ENCODE data around the gene TPGS1. TPM values are rescaled to one million over a fixed set of nuclear protein-coding genes. Genes with fewer than 3 reads are reported as not detected.

TPGS1 gene
- total and polyA plus RNA-seq, 4 donors, result 12.2 to 32.7 (median 25.5) TPM

DNA sequence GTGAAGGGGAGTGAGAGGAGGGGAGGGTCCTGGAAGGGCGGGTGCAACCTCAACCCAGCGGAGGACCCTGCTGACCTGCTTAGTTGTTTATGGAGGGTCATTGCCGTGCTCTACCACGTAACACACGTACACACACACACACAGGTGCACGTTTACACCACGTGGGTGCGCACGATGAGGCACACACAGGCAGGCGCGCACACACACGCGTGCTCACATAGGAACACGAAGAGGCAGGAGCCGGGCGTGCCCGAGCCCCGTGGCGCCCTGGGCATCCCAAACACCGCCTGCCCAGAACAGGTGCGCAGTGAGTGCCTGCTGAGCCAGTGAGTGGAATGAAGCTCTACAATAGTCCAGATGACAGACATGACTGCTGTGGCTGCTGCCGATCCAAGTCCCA is 22.2 kb upstream of the TPGS1 start:
- no peak for ATAC-seq (ENCODE audit: insufficient read depth, low FRiP score)
- H3K27me3 ChIP-seq (ENCODE audit: control insufficient read depth in 3 of 3, insufficient read depth in 3 of 3, low read length in 2 of 3), result peaks cover 0 to 12% (median 0%) of the 10 kb centered on the region in 3 donors
- no peak for DNase-seq
- 82 to 86% methylated on average over 22 of the region's 22 CpGs for WGBS, 2 donors
- H3K4me1 ChIP-seq (ENCODE audit: control insufficient read depth in 5 of 5, insufficient read depth in 5 of 5, low read length in 5 of 5), result peaks cover 0 to 5% (median 0%) of the 10 kb centered on the region in 5 donors
- H3K36me3 ChIP-seq (ENCODE audit: control insufficient read depth in 4 of 4, insufficient read depth in 4 of 4, low read length in 4 of 4), result no peaks in the 10 kb centered on the region
- H3K9me3 ChIP-seq (ENCODE audit: control insufficient read depth in 4 of 4, insufficient read depth in 3 of 4, low read length in 3 of 4), result peaks cover 0 to 8% (median 3%) of the 10 kb centered on the region in 4 donors
- no peak overlapping the region for H3K9ac ChIP-seq (ENCODE audit: insufficient read depth in 1 of 2, low read length in 2 of 2)
- H3K27ac ChIP-seq (ENCODE audit: low read depth in 1 of 2, low read length in 1 of 2), result no peak overlapping the region
- TF ChIP-seq CTCF (IDR thresholded peaks at IDR 0.05; ENCODE audit: control extremely low read depth, extremely low read depth), result no peak
- H3K4me3 ChIP-seq, result no peak overlapping the region

DNA sequence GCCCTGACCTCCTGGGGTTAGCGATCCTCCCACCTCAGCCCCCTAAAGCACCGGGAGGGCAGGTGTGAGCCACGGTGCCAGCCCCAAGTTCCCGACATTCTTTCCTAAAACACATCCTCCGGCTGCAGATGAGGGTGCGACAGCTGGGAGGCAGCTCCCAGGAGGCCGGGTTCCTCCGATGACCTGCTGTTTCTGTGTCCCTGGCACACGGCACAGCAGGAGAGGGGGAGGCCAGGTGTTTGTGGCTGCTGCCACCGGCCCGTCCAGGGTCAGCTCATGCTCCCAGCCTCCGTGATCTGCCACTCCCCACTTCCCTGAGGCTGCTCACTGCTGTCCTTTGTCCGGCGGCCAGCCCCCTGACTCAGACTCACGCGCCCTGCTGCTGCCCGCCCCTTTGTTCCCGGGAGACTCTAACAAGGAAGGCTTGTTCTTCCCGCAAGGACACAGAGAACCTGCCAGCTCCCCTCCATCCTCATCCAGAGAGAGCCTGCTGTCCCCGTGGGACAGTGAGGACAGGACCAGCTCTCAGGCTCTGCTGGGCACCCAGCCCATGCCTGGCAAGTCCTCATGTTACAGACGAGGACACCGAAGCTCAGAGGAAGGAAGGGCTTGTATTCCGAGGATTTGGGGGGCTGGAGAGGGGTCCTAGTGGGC is 21.6 kb upstream of the TPGS1 start:
- no peak for TF ChIP-seq CTCF (IDR thresholded peaks at IDR 0.05; ENCODE audit: control extremely low read depth, extremely low read depth)
- 27 to 39% methylated on average over 23 of the region's 23 CpGs for WGBS, 2 donors
- peaks cover 0 to 3% (median under 1%) of the 10 kb centered on the region in 4 donors for H3K9me3 ChIP-seq (ENCODE audit: control insufficient read depth in 4 of 4, insufficient read depth in 3 of 4, low read length in 3 of 4)
- ATAC-seq (ENCODE audit: insufficient read depth, low FRiP score) (no peak), DNase-seq (no peak)
- peaks cover 0 to 4% (median 0%) of the 10 kb centered on the region in 5 donors for H3K4me1 ChIP-seq (ENCODE audit: control insufficient read depth in 5 of 5, insufficient read depth in 5 of 5, low read length in 5 of 5)
- H3K9ac ChIP-seq (ENCODE audit: insufficient read depth in 1 of 2, low read length in 2 of 2), result no peak overlapping the region
- no peak overlapping the region for H3K4me3 ChIP-seq
- no peak overlapping the region for H3K27ac ChIP-seq (ENCODE audit: low read depth in 1 of 2, low read length in 1 of 2)
- no peaks in the 10 kb centered on the region for H3K36me3 ChIP-seq (ENCODE audit: control insufficient read depth in 4 of 4, insufficient read depth in 4 of 4, low read length in 4 of 4)
- H3K27me3 ChIP-seq (ENCODE audit: control insufficient read depth in 3 of 3, insufficient read depth in 3 of 3, low read length in 2 of 3), result peaks cover 0 to 12% (median 0%) of the 10 kb centered on the region in 3 donors

DNA sequence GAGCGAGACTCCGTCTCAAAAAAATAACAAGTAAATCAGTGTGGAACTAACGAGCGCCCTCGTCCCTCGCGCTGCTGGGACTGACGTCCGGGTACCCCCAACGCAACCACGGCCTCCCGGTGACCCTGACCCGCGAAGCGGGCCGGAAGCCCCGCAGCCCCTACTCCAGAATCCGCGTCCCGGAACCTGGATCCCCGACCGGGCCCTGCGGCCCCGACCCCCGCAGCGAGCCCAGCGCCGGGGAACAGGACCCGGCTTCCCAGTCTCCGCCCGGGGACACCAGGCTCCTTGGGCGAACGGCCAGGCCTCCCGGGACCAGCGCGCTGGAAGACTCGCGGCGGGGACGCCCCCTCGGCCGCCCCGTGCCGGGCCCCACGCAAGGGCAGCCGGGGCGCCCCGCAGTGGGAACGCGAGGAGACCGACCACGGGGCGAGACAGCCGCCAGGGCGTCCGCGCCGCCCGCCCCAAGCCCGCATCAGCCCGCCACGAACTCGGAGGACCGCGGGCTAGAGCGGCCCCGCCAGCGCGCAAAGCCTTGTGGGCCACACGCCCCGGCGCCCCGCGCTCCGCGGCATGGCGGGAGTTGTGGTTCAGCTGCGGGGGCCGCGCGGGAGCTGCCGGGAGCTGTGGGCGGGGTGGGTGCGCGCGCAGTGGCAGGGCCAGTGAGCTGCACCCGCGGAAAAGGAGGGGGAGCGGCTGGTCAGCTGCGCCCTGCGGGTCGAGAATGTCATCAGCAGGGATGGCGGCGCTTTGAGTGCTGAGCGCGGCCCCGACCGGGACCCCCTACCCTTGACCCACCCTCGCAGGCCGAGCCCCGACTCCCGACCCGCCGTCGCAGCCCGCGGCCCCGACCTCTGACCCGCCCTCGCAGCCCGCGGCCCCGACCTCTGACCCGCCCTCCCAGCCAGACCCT is 18.5 kb upstream of the TPGS1 start:
- H3K4me1 ChIP-seq (ENCODE audit: control insufficient read depth in 5 of 5, insufficient read depth in 5 of 5, low read length in 5 of 5), result peaks cover 0 to 4% (median 0%) of the 10 kb centered on the region in 5 donors
- peak overlapping the region; percentile 23 to 63 for H3K9ac ChIP-seq (ENCODE audit: insufficient read depth in 1 of 2, low read length in 2 of 2)
- DNase-seq (peak; percentile 95 to 98 (median 96)), ATAC-seq (ENCODE audit: insufficient read depth, low FRiP score) (peak; percentile 96)
- H3K27me3 ChIP-seq (ENCODE audit: control insufficient read depth in 3 of 3, insufficient read depth in 3 of 3, low read length in 2 of 3), result peaks cover 0 to 12% (median 0%) of the 10 kb centered on the region in 3 donors
- H3K4me3 ChIP-seq, result peak overlapping the region; percentile 92
- no peak for TF ChIP-seq CTCF (IDR thresholded peaks at IDR 0.05; ENCODE audit: control extremely low read depth, extremely low read depth)
- 1% methylated on average over 99 to 114 of the region's 114 CpGs for WGBS, 2 donors
- no peaks in the 10 kb centered on the region for H3K9me3 ChIP-seq (ENCODE audit: control insufficient read depth in 4 of 4, insufficient read depth in 3 of 4, low read length in 3 of 4)
- peak overlapping the region; percentile 92 to 97 for H3K27ac ChIP-seq (ENCODE audit: low read depth in 1 of 2, low read length in 1 of 2)
- no peaks in the 10 kb centered on the region for H3K36me3 ChIP-seq (ENCODE audit: control insufficient read depth in 4 of 4, insufficient read depth in 4 of 4, low read length in 4 of 4)
